WTC11 (cell line): ENCODE measurements around the gene ACSBG1. TPM values are rescaled to one million over a fixed set of nuclear protein-coding genes. Genes with fewer than 3 reads are reported as not detected.

Experiments used
- ATAC-seq: fragments of 200-7000 bp; cut with Tn5 transposase; 2 replicates; pipeline ENCODE4 v1.10.0; 2021; ENCODE audit warnings: mild to moderate bottlenecking, moderate library complexity
- CTCF ChIA-PET: fragments of 300-600 bp; sonication (Branson Sonifier 250); formaldehyde crosslinking; loops from one replicate; lab custom pipeline; 2021; ENCODE audit warnings: antibody characterized with exemption; lab: Charles Lee
- POLR2A ChIA-PET: fragments of 350-600 bp; sonication (Branson Sonifier 250); formaldehyde crosslinking; loops from one replicate; lab custom pipeline; 2021; ENCODE audit warnings: antibody characterized with exemption; lab: Charles Lee
- DNase-seq: peaks from one replicate; pipeline ENCODE4 v3.0.0; 2021; ENCODE audit warnings: low spot score
- H3K27ac Mint-ChIP-seq: 2 replicates; pipeline ENCODE4 v1.8.0; 2021; ENCODE audit warnings: mixed read lengths
- H3K27me3 Mint-ChIP-seq: 2 replicates; pipeline ENCODE4 v1.8.0; 2021; ENCODE audit warnings: low read depth, mild to moderate bottlenecking, moderate library complexity, mixed read lengths
- H3K36me3 Mint-ChIP-seq: 2 replicates; pipeline ENCODE4 v1.8.0; 2021; ENCODE audit warnings: mixed read lengths
- H3K4me1 Mint-ChIP-seq: 2 replicates; pipeline ENCODE4 v1.8.0; 2022; ENCODE audit warnings: mixed read lengths
- H3K4me3 Mint-ChIP-seq: 2 replicates; pipeline ENCODE4 v1.8.0; 2021; ENCODE audit warnings: mild to moderate bottlenecking, moderate library complexity, mixed read lengths
- H3K9me3 Mint-ChIP-seq: 2 replicates; pipeline ENCODE4 v1.8.0; 2021; ENCODE audit warnings: mixed read lengths
- ATF3 ChIP-seq: sonication (generic); formaldehyde crosslinking; conservative IDR thresholded peaks from 2 replicates; pipeline ENCODE4 v1.8.1; 2022; ENCODE audit warnings: mild to moderate bottlenecking, missing genetic modification reagents
- CREM ChIP-seq: sonication (generic); formaldehyde crosslinking; IDR thresholded peaks from 2 replicates; pipeline ENCODE4 v1.8.1; 2022; ENCODE audit warnings: mild to moderate bottlenecking, missing genetic modification reagents, moderate library complexity
- MAX ChIP-seq: sonication (generic); formaldehyde crosslinking; IDR thresholded peaks from 2 replicates; pipeline ENCODE4 v1.8.0; 2022; ENCODE audit warnings: mild to moderate bottlenecking, missing genetic modification reagents
- MXD4 ChIP-seq: fragments of 250-450 bp; sonication (Bioruptor Pico); IDR thresholded peaks from 2 replicates; pipeline ENCODE4 v1.8.0; 2021; ENCODE audit warnings: mild to moderate bottlenecking, moderate library complexity, borderline replicate concordance
- PRRX2 ChIP-seq: fragments of 250-450 bp; sonication (Bioruptor Pico); IDR thresholded peaks from 2 replicates; pipeline ENCODE4 v1.8.0; 2021; ENCODE audit warnings: mild to moderate bottlenecking
- SMAD4 ChIP-seq: sonication (generic); formaldehyde crosslinking; IDR thresholded peaks from 2 replicates; pipeline ENCODE4 v1.8.0; 2022; ENCODE audit warnings: mild to moderate bottlenecking, missing genetic modification reagents
- TEAD1 ChIP-seq: sonication (generic); formaldehyde crosslinking; IDR thresholded peaks from 2 replicates; pipeline ENCODE4 v1.8.0; 2022; ENCODE audit warnings: mild to moderate bottlenecking, missing genetic modification reagents
- TP53 ChIP-seq: sonication (generic); formaldehyde crosslinking; IDR thresholded peaks from 2 replicates; pipeline ENCODE4 v1.8.1; 2023; ENCODE audit warnings: mild to moderate bottlenecking, missing genetic modification reagents
- ZNF121 ChIP-seq: sonication (generic); formaldehyde crosslinking; IDR thresholded peaks from 2 replicates; pipeline ENCODE4 v1.8.0; 2023; ENCODE audit warnings: missing genetic modification reagents
- ZNF281 ChIP-seq: sonication (generic); formaldehyde crosslinking; IDR thresholded peaks from 2 replicates; pipeline ENCODE4 v1.8.0; 2023; ENCODE audit warnings: mild to moderate bottlenecking, missing genetic modification reagents
- ZNF423 ChIP-seq: fragments of 250-450 bp; sonication (Bioruptor Pico); IDR thresholded peaks from 2 replicates; pipeline ENCODE4 v2.1.2; 2022; ENCODE audit warnings: mild to moderate bottlenecking, moderate library complexity
- ZNF512 ChIP-seq: sonication (generic); formaldehyde crosslinking; IDR thresholded peaks from 2 replicates; pipeline ENCODE4 v1.8.1; 2022; ENCODE audit warnings: missing genetic modification reagents, borderline replicate concordance
- total RNA-seq: library from RNA; stranded (reverse); gene quantifications from 3 replicates; pipeline ENCODE4 v1.2.3, GENCODE V29; 2021
- TF ChIP-seq, protein P1 (sequence below): sonication (generic); formaldehyde crosslinking; IDR thresholded peaks from 2 replicates; pipeline ENCODE4 v1.8.1; 2022; ENCODE audit warnings: mild to moderate bottlenecking, moderate library complexity, missing genetic modification reagents
- TF ChIP-seq, protein P2 (sequence below): fragments of 250-450 bp; sonication (Bioruptor Pico); IDR thresholded peaks from 2 replicates; pipeline ENCODE4 v2.1.2; 2022; ENCODE audit warnings: mild to moderate bottlenecking, moderate library complexity
- TF ChIP-seq, protein P3 (sequence below): sonication (generic); formaldehyde crosslinking; IDR thresholded peaks from 2 replicates; pipeline ENCODE4 v1.8.1; 2023; ENCODE audit warnings: mild to moderate bottlenecking, missing genetic modification reagents, moderate library complexity
- TF ChIP-seq, protein P4 (sequence below): sonication (generic); formaldehyde crosslinking; IDR thresholded peaks from 2 replicates; pipeline ENCODE4 v1.8.0; 2022; ENCODE audit warnings: mild to moderate bottlenecking, missing genetic modification reagents
- TF ChIP-seq, protein P5 (sequence below): sonication (generic); formaldehyde crosslinking; IDR thresholded peaks from 2 replicates; pipeline ENCODE4 v1.8.1; 2023; ENCODE audit warnings: mild to moderate bottlenecking, missing genetic modification reagents

The ACSBG1 gene
- total RNA-seq, 1 experiment from 2014 or later: 5.8 TPM

DNA sequence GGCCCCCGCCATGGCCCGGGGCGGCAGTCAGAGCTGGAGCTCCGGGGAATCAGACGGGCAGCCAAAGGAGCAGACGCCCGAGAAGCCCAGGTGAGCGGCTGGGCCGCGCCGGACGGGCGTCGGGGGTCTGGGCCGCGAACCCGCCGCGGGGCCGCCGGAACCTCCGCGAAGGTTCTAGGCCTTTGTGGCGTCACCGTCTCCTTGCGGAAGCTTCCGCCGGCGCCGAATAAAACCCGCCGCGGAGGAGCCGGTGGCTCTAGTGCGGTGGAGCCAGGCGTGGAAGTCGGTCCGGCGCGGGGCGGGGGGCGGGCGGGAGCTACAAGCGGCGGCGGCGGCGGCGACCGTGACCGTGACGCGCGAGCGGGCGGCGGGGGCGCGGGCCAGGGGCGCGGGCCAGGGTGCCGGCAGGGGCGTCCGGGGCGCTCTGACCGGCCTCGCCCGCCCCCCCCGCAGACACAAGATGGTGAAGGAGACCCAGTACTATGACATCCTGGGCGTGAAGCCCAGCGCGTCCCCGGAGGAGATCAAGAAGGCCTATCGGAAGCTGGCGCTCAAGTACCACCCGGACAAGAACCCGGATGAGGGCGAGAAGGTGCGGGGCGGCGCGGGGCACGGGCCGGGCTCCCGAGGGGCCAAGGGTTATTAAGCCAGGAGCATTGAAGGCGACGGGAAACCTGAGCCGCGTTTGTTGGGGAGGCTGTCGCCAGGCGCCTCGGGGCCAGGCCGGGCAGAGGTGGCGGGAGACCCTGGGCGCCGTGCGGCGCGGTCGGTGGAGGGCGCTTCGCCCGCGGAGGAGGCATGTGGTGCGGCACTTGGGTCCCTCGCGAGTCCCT lies 30.2 kb upstream of the ACSBG1 start, which contains the start of gene DNAJA4 (continued):
- TF ChIP-seq TEAD1 (no peak), MAX (CRISPR knock-in tag) (peak; percentile 84), ZNF121 (CRISPR knock-in tag) (no peak), CREM (CRISPR knock-in tag) (peak; percentile 35; the same call in 1 of the 2 replicates), PRRX2 (CRISPR knock-in tag) (no peak), ZNF281 (CRISPR knock-in tag) (0 out of 2 replicates have a peak, but pooled peaks have one; percentile 23), ATF3 (CRISPR knock-in tag) (no peak)
- TF ChIP-seq, protein P1, sequence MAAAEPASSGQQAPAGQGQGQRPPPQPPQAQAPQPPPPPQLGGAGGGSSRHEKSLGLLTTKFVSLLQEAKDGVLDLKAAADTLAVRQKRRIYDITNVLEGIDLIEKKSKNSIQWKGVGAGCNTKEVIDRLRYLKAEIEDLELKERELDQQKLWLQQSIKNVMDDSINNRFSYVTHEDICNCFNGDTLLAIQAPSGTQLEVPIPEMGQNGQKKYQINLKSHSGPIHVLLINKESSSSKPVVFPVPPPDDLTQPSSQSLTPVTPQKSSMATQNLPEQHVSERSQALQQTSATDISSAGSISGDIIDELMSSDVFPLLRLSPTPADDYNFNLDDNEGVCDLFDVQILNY (CRISPR knock-in tag): 0 out of 2 replicates have a peak, but pooled peaks have one; percentile 7

DNA sequence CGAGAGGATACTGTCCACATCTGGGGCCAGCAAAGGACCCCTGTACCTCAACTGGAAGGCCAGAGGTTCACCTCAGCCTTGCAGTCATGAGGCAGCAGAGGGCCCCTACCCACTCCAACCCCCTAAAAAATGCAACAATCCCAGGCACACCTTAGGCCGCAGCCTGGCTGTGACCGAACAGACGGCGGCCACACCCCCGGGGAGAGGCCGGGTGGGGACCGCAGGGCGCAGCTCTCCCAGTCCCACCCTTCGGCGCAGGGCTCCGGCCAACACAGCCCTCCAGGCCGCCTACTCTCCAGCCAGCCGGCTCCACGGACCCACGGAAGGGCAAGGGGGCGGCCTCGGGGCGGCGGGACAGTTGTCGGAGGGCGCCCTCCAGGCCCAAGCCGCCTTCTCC lies 29.5 kb upstream of the ACSBG1 start:
- POLR2A ChIA-PET: no interaction called here
- CTCF ChIA-PET: interaction anchor here (1.2 to 1.4 kb wide), 3 partner anchors 24 to 364 kb away, joined by 3 to 4 read pairs (median 3); no protein-coding TSS in a partner anchor
- TF ChIP-seq, protein P2, sequence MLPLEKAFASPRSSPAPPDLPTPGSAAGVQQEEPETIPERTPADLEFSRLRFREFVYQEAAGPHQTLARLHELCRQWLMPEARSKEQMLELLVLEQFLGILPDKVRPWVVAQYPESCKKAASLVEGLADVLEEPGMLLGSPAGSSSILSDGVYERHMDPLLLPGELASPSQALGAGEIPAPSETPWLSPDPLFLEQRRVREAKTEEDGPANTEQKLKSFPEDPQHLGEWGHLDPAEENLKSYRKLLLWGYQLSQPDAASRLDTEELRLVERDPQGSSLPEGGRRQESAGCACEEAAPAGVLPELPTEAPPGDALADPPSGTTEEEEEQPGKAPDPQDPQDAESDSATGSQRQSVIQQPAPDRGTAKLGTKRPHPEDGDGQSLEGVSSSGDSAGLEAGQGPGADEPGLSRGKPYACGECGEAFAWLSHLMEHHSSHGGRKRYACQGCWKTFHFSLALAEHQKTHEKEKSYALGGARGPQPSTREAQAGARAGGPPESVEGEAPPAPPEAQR: no peak
- TF ChIP-seq TEAD1: no peak
- TF ChIP-seq MXD4 (CRISPR knock-in tag): no peak
- TF ChIP-seq, protein P3, sequence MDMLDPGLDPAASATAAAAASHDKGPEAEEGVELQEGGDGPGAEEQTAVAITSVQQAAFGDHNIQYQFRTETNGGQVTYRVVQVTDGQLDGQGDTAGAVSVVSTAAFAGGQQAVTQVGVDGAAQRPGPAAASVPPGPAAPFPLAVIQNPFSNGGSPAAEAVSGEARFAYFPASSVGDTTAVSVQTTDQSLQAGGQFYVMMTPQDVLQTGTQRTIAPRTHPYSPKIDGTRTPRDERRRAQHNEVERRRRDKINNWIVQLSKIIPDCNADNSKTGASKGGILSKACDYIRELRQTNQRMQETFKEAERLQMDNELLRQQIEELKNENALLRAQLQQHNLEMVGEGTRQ (CRISPR knock-in tag): no peak
- TF ChIP-seq PRRX2 (CRISPR knock-in tag): no peak
- TF ChIP-seq, protein P4, sequence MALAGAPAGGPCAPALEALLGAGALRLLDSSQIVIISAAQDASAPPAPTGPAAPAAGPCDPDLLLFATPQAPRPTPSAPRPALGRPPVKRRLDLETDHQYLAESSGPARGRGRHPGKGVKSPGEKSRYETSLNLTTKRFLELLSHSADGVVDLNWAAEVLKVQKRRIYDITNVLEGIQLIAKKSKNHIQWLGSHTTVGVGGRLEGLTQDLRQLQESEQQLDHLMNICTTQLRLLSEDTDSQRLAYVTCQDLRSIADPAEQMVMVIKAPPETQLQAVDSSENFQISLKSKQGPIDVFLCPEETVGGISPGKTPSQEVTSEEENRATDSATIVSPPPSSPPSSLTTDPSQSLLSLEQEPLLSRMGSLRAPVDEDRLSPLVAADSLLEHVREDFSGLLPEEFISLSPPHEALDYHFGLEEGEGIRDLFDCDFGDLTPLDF (CRISPR knock-in tag): no peak
- TF ChIP-seq, all 79 proteins: peak for 0
- ATAC-seq (peak; percentile 17; the same call in 1 of the 2 replicates), DNase-seq (no peak)
- Mint-ChIP-seq H3K36me3 (no peaks in the 10 kb centered on the region), H3K27me3 (peaks cover 27% of the 10 kb centered on the region), H3K27ac (no peak overlapping the region), H3K4me1 (peaks cover 8% of the 10 kb centered on the region), H3K9me3 (no peaks in the 10 kb centered on the region), H3K4me3 (peak overlapping the region; percentile 48)

- H3K4me1 Mint-ChIP-seq: peaks cover 8% of the 10 kb centered on the region
- TF ChIP-seq, protein P5, sequence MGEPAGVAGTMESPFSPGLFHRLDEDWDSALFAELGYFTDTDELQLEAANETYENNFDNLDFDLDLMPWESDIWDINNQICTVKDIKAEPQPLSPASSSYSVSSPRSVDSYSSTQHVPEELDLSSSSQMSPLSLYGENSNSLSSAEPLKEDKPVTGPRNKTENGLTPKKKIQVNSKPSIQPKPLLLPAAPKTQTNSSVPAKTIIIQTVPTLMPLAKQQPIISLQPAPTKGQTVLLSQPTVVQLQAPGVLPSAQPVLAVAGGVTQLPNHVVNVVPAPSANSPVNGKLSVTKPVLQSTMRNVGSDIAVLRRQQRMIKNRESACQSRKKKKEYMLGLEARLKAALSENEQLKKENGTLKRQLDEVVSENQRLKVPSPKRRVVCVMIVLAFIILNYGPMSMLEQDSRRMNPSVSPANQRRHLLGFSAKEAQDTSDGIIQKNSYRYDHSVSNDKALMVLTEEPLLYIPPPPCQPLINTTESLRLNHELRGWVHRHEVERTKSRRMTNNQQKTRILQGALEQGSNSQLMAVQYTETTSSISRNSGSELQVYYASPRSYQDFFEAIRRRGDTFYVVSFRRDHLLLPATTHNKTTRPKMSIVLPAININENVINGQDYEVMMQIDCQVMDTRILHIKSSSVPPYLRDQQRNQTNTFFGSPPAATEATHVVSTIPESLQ (CRISPR knock-in tag): no peak
- TF ChIP-seq SMAD4 (CRISPR knock-in tag) (no peak), ZNF423 (no peak), TP53 (CRISPR knock-in tag) (no peak), ZNF512 (CRISPR knock-in tag) (no peak)
- ChIA-PET POLR2A (no interaction called here), CTCF (interaction anchor here (1.4 kb wide), 1 partner anchor 155 kb away, joined by 4 read pairs; no protein-coding TSS in a partner anchor)
- H3K4me3 Mint-ChIP-seq: 0 out of 2 replicates have a peak overlapping the region, but pooled peaks have one; percentile 48
- no peak overlapping the region for H3K27ac Mint-ChIP-seq
- H3K9me3 Mint-ChIP-seq: no peaks in the 10 kb centered on the region
- no peak for DNase-seq
- no peak for ATAC-seq
- H3K27me3 Mint-ChIP-seq: peaks cover 30% of the 10 kb centered on the region
- no peaks in the 10 kb centered on the region for H3K36me3 Mint-ChIP-seq
Observed at GRCh38 chr15:78263351-78263781, 29.0 kb upstream of the ACSBG1 start.
